ENCODE results near the gene RIOX2.

DNA sequence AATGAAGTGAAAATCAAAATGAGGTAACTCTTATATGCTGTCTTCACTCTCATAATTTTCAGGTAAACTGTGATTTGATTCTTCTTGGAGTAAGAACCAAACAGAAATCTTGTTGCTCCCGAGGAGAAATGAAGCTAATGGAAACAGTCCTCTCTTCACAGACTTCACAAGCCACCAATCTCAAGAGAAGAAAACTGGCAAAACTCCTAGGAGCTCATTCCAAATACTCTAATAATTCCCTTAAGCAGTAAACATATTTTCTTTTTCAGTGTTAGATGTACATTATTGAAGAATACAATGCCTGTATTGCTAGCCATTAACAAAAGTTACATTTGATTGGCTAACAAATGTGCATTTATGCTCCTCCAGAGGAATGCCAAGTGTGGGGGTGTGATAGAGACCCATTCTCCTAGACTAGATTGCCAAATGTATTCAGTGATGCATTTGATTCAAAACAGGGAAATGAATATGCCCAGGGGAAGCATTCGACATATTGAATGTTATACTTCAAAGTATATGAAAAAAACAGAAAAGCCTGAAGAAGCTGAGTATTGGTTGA, 11.8 kb upstream of the RIOX2 start:
- TF ChIP-seq, protein P1, sequence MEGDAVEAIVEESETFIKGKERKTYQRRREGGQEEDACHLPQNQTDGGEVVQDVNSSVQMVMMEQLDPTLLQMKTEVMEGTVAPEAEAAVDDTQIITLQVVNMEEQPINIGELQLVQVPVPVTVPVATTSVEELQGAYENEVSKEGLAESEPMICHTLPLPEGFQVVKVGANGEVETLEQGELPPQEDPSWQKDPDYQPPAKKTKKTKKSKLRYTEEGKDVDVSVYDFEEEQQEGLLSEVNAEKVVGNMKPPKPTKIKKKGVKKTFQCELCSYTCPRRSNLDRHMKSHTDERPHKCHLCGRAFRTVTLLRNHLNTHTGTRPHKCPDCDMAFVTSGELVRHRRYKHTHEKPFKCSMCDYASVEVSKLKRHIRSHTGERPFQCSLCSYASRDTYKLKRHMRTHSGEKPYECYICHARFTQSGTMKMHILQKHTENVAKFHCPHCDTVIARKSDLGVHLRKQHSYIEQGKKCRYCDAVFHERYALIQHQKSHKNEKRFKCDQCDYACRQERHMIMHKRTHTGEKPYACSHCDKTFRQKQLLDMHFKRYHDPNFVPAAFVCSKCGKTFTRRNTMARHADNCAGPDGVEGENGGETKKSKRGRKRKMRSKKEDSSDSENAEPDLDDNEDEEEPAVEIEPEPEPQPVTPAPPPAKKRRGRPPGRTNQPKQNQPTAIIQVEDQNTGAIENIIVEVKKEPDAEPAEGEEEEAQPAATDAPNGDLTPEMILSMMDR (IDR thresholded peaks at IDR 0.05; ENCODE audit: insufficient read depth, low read depth, low read length) = no peak
- TF ChIP-seq EZH2 (IDR thresholded peaks at IDR 0.05; ENCODE audit: insufficient read depth, low read length) = no peak
